NCI-H1694 (cell line): ENCODE data around the gene ARHGEF3.

Experiments
- DNase-seq: peaks from one replicate; lab custom pipeline; 2025; lab: John Stamatoyannopoulos, UW

ARHGEF3 gene, protein sequence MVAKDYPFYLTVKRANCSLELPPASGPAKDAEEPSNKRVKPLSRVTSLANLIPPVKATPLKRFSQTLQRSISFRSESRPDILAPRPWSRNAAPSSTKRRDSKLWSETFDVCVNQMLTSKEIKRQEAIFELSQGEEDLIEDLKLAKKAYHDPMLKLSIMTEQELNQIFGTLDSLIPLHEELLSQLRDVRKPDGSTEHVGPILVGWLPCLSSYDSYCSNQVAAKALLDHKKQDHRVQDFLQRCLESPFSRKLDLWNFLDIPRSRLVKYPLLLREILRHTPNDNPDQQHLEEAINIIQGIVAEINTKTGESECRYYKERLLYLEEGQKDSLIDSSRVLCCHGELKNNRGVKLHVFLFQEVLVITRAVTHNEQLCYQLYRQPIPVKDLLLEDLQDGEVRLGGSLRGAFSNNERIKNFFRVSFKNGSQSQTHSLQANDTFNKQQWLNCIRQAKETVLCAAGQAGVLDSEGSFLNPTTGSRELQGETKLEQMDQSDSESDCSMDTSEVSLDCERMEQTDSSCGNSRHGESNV

GRCh38 chr3:56801662-56802377 is at the start of gene ARHGEF3:
Gene ARHGEF3 (minus strand): TSS chr3:56801949. CDS start chr3:56801798, 151 bp downstream.
- DNase-seq, result peak; percentile 19

GRCh38 chr3:56849698-56850097 is 47.9 kb upstream of the ARHGEF3 start:
- DNase-seq, result no peak

GRCh38 chr3:56845505-56845904 is 43.8 kb upstream of the ARHGEF3 start:
- no peak for DNase-seq

- DNase-seq, result no peak
Observed at GRCh38 chr3:56844536-56844935, 42.8 kb upstream of the ARHGEF3 start.

- DNase-seq, result no peak
Observed at GRCh38 chr3:56839784-56840715, 38.3 kb upstream of the ARHGEF3 start.

GRCh38 chr3:56838448-56838847 is 36.7 kb upstream of the ARHGEF3 start:
- no peak for DNase-seq

DNA sequence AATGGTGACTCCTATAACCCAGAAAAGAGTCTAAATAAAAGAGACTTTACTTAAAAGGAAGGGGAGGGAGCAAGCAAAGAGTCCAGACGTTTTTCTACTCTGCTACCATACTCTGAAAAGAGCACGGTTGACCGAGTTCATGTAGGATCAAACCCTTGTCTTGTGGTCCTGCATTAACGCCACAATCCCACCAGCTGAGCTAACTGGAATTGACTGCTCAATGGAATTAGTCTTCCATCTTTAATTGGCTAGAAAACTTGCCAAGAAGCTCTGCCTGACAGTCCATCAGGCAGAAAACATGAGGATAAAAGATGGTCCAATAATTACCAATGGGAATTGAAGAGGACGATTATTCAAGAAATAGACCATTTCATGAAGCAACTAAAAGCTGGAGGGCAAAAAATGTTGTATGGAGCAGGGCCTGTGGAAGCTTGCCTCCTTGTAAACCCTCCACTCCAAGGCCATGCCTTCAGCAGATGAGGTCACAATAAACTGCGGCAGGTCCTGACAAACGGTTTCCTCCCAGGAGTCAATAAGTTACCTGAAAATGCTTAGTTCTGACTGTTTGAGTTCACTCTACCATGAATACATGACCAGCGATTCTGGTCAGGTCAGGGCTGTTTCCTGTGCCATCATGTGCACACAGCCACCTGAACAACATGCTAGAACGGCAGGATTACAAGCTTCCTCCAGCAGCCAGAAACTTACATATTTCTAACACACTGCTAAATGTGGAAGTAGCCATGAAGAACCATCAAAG is 35.6 kb upstream of the ARHGEF3 start:
- DNase-seq, result no peak

- no peak for DNase-seq
Observed at GRCh38 chr3:56836276-56837163, 34.8 kb upstream of the ARHGEF3 start.

DNA sequence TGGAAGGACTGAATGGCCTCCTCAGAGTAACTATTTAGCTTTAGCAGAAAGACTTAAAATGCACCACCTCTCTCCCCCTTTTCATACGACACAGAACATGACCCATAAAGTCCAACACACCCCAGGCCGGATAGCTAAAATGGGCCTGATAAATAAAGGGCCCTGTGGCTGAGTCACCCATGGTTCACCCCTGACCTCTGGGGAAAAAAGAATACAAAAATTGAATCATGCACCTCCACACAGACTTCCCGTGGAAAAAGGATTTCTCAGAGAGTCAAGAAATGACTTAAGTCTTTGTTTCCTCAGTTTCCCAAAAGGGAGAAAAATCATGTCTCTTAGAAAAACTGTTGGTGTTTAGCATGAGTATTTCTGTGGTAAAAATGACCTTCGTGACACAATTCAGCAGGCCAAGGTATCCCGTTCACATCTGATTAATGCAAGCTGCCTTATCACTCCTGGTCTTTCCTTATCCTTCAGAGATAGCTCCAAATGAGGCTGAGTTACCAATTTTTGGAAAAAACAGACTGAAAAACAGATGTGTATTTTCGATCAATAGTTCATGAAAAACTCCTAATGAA is 34.0 kb upstream of the ARHGEF3 start:
- DNase-seq, result no peak

DNA sequence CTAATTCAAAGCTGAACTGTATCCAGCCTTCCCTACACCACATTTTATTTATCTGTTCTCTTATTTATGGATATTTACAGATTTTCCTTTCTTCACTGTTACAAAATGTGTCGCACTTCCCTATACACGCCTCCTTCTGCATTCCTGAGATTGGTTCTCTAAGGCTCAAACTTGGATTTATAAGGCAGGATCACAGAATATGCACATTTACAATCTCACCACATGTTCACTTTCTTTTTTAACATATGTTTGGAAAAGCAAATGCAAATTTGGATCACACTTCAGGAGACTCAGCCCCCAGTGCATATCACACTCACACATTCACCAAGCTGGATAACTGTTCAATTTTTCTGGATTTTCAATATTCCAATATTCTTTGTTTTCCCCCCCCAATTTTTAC is 31.8 kb upstream of the ARHGEF3 start:
- no peak for DNase-seq

GRCh38 chr3:56833022-56833421 is 31.3 kb upstream of the ARHGEF3 start:
- DNase-seq, result no peak

DNA sequence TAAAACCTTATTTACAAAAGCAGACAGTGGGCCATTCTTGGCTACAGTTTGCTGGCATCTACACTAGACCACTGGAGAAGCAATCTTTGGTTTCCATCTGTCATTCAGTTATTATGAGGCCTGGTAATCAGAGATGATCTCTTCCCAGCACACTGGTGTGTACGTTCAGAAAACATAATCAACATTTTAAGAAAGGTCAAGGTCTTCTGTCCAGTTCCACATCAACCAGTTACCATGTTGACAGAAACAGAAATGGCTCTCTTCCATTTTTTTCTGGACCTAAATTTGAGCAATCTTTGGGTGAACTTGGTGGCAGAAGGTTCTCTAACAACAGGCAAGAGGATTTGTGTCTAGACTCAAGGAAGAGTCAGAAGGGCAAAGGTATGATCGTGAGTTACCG is 29.8 kb upstream of the ARHGEF3 start:
- DNase-seq, result no peak

GRCh38 chr3:56830884-56831283 is 29.1 kb upstream of the ARHGEF3 start:
- no peak for DNase-seq

- DNase-seq, result no peak
Observed at GRCh38 chr3:56829533-56829932, 27.8 kb upstream of the ARHGEF3 start.

DNA sequence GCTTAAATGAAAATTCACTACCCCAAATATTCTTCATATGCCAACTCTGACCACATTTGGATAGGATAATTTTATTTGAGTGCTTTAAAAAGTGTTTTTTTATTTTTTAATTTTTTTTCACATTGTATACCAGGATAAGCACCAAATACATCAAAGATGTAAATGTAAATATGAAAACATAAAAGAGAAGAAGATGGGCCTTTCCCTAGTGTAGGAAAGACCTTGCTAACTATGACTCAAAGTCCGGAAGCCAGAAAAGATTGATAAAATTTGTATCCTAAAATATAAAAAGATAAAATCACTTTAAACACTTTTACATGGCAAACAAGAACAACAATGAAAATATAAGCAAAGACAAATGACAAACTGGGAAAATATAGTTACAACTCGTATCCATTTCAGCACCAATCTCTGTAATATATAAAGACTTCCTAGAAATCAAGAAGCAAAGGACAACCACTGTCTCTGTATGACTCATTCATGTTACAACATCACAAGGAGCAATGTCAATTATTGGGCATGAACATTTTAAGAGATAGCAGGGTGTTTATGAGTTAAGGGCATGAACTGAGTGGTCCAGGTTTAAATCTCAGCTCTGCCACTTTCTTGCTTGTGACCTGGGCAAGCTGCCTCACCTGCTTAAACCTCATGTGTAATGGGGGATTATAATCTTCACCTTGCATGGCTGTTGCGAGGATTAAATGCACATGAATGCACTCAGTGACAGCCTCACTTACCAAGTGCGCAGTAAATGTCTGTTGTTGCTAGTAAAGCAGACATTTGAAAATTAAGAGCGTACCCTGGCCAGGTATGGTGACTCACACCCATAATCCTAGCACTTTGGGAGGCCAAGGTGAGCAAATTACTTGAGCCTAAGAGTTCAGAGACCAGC is 25.3 kb upstream of the ARHGEF3 start:
- no peak for DNase-seq

- no peak for DNase-seq
Observed at GRCh38 chr3:56825567-56826438, 24.1 kb upstream of the ARHGEF3 start.

DNA sequence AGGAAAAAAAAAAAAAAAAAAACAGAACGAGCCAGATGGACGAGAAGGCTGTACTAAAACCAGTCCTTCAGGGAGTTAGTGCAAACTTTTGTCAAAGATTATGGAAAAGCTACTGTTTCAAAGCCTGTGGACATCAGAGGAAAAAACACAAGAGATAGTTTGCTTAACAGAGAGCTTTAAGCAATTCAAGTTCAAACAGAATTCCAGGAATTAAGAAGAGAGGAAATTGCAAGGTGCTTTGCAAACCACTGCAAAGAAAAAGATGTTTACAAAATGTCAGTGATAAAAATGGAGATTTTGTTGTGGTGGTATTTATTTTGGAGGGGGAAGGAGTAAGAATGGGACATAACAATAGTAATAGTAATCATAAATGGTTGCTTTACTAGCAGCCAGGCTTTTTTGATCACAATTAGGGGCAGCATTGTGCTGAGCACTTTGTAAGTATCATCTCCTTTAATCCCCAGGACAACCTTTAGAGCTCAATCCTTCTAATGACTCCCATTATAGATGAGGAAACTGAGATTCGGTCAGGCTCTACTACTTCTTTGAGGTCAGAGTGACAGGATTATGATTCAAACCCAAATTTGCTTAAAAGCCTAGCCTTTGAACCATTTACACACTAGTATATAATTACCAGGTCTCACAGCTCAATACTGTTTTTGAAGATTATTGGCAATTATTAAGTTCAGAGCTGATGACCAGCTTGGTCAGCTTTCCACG is 22.4 kb upstream of the ARHGEF3 start:
- DNase-seq, result no peak
